NCI-H510A treated with DMSO at 0.1 percent for 48 hours (cell line): ENCODE data around the gene TBC1D22A.

ENCODE experiments used
- DNase-seq: peaks from one replicate; lab custom pipeline; 2025; lab: John Stamatoyannopoulos, UW

Gene TBC1D22A

DNA sequence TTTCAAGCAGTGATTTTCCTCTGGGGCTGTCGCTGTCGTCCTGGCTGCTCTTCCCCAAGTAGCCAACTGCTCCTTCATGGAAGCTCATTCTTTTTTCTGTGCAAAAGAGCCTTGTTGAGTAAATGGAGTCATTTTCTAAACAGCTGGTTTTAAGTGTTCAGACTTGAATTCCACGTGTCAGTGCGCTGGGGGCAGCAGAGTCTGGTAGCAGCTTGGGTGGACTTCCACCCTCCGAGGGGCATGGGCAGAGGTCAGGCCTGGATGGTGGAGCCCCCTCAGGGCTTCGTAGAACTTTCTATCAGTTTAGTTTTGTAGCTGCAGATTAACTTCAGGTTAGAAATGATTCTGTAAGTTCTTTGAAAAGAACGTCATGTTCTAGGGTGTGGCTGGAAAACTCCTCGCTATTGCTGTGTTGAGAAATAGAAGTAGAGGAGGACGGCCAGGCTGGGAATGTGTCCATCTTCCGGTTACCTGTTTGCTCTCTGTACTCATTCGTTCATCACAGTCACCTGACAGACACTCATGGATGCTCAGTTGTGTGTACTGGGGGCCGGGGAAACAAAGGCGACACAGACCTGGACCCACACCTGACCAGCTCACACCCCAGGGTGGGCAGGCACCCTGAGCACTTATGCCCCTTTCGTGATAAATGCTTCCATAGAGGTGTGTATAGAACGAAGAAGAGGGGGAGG is 270.7 kb downstream of the TBC1D22A start:
- no peak for DNase-seq

DNA sequence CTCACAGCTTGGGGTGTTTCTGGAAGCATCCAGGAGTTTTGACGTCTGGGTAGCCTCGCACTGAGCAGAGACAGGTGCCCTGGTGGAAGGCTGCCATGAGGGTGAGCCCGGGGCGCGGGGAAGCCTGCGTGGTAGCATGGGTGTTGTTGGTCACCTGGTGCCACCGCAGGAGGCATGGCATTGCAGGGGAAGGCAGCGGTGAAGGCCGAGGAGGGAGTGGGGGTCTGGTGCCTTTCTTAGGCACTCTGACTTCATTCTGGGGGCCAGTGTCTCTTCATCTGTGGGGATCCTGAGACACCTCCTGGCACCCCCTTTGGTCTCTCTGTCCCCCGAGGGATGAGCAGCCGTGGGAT is 271.2 kb downstream of the TBC1D22A start:
- DNase-seq = no peak

DNA sequence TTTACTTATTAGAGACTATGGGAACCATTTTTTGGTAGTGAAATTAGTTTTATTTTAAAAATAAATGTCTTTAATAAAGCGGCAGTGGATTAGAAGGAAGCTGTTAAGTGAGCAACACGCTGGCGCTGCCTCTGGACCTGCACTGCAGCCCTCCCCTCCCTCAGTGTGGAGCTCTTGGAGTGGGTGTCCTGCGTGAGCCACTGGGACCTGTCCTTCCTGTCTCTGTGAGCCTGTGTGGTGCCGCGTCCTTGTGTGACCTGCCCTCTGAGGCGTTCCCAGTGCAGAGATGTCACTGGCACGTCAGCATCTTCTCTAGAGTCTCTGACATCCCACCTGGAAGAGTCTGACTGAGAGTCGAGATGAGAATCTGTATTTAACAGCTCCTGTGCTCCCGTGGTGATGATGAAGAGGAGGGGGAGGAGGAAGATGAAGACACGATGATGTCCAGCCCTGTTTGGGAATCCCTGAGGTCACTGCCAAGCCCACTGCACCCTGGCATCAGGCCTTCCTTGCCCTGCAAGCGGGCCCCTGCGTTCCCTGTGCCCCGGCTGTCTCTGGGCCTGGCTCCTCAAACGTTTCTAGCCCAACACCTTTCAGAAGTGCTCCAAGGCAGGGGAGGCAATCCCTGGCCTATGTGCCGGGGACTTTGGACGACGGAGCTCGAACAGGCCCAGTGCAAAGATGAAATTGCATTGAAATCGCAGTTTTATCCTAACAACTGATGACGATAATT is 271.8 kb downstream of the TBC1D22A start:
- no peak for DNase-seq

DNA sequence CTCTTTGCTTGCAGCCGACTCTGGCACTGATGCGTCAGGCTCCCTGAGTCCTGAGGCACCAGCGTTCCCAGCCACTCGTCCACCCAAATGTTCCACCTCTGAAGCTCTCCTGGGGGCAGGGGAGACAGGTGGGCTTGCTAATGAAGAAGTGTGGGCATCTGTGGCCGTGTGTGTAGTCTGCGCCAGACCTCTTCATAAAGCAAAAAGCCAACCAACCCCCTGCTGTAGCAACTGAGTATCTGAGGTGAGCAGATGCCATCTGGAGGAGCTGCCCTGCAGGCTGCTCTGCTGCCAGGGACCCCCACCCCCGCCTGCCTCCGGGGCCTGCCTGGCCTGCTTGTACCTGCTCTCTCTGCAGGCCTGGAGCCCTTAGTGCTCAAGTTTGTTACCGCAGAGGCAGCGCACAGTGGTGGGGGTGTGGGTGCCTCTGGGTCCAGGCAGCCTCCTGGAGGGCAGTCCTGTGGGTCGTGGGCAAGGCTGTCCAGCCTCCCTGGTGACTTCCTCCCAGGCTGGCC is 272.5 kb downstream of the TBC1D22A start:
- no peak for DNase-seq

DNA sequence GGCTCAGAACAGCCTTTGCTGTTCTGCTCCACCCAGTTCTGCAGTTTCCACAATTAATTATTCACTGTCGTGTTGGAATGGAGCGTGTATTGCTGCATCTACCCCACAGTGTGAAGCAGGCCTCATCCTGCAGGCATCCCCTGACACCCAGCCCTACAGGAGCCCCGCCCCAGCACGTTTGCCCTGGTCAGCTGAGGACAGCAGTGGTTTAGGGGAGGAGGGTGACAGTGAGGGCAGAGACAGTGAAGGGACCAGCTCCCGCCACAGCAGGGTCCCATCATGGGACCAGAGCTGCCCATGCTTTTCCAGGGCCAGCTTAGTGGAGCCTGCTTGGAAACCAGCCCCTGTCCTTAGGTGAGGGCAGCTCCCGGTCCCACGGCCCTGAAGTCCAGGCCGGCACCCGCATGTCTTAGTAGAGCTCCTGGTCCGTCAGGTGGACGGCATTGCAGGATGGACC is 273.0 kb downstream of the TBC1D22A start:
- no peak for DNase-seq

DNA sequence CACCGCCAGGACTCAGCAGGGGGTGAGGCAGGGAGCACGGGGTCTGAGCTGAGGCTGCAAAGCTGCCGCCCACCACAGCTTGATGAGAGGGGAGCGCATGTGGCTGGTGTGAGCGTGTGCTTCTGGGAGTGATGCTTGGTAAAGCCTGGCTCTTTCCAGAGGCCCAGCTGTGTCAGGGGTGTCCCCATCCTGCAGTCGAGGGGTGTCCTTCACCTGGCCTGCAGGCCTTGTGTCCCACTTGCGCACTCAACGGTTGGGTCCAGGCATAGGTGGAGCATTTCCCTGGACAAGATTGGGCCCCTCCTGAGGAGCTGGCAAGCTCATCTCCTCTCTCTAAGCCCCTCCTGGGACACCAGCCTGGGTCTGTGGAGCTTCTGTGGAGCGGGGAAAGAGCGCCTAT is 273.9 kb downstream of the TBC1D22A start:
- DNase-seq = no peak

DNA sequence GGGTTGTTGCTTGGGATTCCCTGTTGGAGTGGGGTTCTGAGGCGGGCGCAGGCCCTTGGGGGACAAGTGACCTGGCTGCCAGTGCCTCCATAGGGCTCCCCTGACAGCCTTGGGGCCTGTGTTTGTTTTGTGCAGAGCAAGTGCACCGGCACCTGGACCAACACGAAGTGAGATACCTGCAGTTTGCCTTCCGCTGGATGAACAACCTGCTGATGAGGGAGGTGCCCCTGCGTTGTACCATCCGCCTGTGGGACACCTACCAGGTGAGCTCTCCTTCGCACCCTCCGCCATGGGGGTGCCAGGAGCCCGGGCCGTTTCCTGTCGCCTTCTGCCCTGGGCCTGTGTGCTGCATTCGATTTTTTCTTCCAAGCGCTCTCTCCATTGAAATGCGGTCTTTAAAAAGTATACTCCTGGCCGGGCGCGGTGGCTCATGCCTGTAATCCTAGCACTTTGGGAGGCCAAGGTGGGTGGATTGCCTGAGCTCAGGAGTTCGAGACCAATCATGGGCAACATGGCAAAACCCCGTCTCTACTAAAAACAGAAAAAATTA is 274.6 kb downstream of the TBC1D22A start:
- no peak for DNase-seq

DNA sequence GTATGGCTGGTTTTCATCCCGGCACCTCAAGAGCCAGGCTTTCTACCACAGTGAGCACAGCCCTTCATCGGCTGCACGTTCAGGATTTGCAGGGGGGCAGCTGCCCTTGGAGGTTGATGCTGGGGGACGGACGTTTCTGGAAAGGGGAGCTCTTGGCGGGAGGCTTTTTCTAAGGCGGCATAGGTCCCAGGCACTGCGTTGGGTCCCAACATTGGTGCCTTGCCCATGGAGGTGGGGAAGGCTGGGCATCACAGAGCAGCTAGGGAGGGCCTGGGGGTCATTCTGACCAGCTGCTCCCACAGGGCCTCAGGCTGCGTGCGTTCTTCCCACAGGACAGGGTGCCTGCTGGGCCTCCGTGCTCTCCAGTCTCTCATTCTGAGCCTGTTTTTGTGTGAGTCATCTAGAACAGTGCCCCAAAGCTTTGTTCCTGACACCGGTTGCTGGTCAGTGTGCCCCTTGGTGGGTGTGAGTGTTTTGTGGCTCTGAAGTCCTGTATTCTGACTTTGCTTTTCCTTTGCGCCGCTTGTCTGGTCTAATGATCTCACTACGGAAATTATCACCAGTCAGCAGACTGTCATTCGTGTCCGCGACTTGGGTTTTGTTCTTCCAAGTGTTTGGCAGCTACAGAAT is 275.9 kb downstream of the TBC1D22A start:
- DNase-seq = no peak

DNA sequence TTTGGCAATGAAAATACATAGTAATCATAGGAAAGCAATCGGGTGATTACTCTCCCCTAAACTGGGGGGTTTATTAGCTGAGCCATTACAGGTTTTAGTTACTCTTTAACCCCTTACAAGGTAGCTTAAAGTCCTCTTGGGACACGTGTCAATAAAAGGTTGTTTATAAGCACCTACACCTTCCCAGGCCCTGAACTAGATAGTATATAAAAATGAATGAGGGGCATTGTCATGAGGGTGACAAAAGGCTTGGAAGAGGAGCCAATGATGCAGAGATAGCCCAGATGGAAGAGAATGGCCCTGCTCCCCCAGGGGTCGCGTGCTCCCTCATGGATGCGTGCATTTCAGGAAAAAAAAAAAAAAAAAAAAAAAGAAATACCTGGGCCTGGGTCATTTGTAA is 276.9 kb downstream of the TBC1D22A start:
- no peak for DNase-seq

DNA sequence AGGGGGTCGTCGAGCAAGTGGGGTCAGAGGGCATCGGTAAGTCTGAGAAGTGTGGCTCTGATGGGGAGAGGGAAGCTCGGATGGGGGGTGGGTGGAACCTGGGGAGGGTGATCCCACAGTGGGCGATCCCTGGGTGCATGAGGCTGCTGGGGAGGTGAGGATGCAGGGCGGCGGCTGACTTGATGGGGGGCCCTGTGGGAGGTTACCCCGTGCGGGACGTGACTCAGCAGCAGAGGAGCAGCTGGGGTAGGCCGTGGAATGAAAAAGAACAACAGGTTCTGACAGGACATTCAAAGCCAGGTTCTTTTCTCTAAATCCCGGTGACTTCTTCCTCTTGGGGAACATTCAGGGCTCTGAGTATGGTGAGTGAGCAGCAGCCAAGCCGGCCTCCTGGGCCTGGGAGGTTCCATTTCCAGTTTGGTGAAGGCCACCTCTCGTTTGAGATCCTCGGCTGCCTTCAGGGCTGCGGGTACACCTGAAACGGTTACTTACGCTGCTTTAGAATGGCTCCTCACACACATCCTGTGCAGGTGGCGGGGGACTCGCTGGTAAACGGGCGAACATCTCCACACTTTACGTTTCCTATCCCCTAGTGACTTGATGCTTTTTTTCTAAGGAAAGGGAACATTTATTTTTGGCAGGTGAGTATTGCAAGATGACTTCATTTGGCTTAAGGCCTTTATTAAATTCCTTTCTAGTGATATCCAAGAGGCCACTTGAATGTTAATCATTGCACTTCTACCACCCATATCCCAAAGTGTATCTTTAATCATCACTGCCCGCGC is 278.2 kb downstream of the TBC1D22A start:
- no peak for DNase-seq

DNA sequence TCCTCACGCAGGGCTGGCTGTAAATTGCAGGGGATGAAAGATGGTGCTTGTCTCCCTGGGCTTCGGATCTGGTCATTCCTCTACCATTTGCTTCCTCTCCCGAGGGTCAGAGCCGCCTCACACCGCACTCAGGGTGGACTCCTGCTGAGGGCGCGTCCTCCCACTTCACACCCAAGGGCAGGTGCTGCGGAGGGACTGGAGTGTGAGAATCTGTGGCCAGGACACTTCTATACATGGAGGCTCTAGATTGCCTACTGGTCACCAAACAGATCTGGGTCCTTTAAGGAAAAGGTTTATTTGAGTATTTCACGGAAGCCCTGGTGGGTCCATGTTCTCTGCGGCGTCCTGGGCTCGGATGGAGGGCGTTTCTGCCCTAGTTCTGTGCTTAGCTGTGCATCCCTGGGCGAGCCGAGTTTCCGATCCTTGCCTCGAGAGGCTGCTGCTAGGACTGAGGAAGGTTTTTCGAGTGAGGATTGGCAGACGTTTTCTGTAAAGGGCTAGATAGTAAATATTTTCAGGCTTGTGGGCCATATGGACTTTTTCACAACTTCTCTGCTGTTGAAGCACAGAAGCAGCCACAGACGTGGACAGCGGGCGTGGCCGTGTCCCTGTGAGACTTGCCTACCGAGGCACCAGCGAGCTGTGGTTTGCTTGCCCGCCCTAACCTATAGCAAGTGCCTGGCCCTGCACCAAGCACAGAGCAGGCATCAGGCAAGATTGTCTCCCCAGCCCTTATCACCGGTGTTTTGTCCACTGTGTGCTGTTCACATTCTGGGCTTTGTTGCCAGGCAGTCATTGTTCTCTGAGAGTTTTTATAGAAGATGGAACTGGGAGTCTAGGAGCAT is 279.0 kb downstream of the TBC1D22A start:
- no peak for DNase-seq

DNA sequence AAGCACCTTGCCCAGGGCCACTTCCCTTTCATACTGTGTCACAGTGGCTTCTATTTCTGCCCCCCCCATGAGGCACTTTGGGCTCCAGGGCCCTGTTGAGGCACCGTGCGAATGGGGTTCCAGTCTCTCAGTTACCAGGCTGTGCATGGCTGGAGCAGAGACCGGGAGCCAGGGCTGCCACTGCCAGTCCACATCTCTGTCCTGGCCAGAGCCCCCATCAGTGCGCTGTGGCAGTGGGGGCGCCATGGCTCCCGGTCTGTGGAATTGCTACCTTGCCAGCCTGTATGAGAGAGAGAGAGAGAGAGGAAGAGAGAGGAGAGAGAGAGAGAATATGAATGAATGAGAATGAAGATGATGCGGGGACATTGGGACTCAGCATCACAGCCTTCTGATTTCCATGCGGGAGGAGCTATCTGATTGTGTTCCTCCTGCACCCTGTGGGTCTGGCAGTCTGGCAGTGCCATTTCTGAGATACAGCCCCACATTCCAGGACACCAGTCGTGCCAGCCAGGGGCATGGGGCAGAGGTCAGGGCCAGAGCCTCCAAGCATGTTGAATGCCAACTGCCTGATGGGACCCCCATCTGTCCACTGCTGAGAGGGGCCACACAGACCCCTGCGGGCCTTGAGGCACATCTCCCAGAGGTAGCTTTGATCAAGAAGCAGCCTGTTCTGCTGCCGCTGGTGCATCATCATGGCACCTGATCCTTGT is 279.8 kb downstream of the TBC1D22A start:
- no peak for DNase-seq

DNA sequence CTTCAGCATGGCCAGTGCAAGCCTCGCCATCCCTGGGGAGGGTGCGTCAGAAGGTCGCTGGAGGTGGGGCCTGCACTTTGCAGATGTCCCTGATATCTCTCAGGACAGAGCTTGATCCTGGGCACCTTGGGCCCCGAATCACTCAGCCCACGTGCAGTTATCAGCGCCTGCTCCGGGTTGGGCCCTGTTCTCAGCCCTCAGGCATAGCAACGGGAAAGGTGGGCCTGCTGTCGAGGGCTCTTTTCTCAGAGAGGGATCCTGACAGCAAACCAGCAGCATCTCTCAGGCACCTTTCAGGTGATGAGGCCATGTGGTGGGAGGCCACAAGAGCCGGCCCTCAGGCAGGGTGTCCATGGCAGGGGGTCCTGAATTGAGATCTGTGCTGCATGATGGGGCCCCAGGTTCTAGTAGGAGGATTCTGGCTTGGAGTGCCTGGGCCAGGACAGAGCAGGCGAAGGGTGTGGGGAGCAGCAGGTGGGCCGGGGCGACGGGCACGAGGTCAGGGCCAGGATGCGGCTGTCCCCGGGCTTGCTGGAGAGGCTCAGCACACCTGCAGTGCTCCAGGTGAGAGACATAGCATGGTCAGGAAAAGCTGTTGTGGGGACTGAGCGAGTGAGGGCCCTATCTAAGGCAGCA is 280.5 kb downstream of the TBC1D22A start:
- DNase-seq = no peak

DNA sequence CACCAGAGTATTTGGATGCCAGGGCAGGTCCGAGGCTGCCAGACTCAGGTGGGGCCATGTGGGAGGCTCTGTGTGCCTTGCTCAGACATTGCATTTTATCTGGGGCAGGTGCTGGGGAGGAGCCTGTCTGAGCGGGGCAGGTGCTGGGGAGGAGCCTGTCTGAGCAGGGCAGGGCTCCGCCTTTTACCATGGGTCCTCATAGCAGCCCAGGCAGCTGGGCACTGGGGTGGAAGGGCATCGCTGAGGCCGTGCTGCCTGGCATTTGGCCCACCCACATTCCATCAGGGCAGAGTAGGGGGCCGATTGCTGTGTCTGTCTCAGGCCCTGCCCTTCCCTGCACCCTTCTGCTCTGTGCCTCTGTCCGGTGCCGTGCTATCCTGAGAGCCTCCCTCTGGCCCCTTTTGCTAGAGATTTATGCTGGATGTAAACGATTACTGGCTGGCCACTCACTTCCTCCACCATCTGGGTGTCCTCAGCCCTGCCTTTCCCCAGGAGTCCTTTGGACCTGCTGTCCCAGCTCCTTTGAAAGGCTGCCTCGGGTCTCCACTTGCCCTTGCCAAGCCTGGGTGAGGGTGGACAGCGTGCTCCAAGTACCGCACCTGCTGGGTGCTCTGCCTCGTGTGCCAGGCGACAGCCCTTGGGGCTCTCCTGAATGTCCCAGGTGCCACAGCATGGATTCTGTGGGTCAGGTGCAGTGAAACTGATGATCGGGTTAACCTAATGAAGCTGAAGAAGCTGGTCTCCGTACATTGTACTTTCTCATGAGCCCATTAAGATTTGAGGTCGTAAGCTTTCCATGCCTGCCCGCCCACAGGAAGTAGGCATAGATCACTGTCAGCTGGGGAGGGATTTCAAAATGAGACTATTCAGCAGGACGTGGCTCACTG is 281.6 kb downstream of the TBC1D22A start:
- peak; percentile 39 for DNase-seq

DNA sequence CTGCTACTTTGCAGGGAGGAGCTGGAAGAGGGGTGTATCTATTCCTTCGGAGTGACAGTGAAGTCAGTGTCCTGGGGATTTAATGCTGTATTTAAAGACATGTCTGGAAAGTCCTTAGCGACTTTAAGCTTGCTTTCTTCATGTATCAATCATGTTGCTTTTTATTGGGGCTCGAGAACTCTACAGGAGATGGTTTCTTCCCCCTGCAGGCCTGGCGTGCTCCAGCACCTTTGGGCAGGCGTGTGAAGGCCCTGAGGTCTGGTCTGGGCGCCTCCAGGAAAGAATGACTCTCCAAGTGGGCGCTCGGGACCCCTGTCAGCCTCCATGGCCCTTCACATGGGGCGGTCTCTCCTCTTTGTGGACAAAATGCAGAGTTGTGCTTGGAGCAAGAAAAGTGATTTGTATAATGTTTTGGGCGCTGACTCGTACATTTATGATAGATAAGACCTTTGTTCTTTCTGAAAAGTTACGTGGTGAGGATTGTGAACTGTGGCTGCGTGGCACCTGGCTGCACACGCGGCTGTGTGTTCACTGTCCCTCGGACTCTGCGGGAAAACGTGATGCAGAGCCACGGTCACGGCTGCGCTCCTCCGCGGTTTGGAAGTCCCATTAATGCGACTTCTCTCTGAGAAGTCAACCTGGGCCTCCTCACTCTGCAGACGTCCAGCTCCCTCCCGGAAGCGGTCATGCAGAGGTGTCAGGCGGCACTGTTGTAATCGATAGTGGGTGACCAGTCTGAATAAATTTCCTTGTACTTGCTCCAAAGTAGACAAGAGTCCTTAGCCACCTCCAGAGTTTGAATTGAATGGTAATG is 282.5 kb downstream of the TBC1D22A start:
- DNase-seq = no peak

DNA sequence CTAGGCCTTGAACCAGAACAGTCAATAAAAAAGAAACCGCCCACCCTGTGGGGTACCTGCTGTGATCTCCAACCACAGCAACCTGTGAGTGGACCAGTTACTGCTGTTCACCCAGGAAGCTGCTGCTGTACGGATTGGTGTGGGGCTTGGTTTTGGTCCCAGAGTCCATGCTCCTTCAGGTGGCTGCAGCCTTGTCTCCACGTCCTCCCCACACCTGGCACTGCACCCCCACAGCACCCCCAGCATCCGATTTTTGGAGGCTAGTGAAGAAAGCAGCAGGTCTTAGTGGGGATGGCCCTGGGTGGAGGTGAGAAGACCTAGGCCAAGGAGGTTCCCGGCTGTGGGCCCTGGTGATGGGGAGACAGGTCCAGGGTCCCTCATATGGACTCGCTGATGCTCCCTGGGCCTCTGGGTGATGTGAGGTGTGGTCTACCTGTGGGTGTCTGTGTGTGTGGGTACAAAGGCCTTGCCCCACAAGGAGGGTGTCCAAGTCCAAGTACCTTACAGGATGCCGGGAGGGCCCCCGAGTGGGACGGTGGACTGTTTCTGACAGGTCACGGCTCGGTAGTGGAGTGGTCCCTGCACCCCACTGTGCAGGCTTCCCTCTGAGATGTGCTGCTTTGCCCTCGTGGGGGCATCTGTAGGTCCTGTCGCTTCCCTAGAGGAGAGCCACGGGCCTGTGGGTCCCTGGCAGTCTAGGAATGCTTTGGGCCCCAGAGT is 283.4 kb downstream of the TBC1D22A start:
- no peak for DNase-seq

DNA sequence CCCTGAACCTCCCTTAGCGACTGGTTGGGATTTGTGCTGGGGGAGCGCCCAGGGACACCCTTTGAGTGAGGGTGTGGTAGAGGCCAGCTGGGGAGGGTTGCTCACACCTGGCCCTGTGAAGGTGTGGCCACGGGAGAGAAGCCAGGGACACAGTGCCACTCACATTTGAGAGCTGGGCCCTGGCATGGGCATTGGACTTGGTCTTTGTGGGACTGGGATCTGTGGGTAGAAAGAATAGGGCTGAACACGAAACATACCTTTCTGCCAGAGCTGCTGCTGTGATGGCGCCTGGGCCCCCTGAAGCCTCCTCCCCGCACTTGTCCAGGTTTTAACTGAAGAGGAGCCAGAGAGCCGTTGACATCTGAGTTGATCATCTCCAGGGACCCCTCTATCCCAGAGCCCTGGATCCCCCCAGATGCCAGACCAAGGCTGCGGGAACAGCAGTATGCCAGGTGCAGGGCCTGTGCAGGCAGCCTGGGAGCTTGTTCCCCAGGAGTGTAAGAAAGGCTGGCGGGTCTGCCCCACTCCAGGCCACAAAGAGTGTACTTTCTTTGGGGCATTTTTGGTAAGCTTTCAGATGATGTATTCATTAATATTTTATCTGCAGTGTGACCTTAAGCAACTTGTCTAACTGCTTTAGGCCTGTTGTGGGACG is 284.1 kb downstream of the TBC1D22A start:
- no peak for DNase-seq
